GM19240 (cell line): ENCODE measurements around the gene PPRC1.
"Not testable (repeated sequence)": the region's sequence is repeated elsewhere in the genome, so short reads cannot be mapped to it uniquely, and the experiment has no call there.

ENCODE experiments used
- DNase-seq: peaks from one replicate; pipeline ENCODE4 v3.0.0; 2011; ENCODE audit warnings: low spot score; ENCODE audit not compliant: insufficient read length

Gene PPRC1

DNA sequence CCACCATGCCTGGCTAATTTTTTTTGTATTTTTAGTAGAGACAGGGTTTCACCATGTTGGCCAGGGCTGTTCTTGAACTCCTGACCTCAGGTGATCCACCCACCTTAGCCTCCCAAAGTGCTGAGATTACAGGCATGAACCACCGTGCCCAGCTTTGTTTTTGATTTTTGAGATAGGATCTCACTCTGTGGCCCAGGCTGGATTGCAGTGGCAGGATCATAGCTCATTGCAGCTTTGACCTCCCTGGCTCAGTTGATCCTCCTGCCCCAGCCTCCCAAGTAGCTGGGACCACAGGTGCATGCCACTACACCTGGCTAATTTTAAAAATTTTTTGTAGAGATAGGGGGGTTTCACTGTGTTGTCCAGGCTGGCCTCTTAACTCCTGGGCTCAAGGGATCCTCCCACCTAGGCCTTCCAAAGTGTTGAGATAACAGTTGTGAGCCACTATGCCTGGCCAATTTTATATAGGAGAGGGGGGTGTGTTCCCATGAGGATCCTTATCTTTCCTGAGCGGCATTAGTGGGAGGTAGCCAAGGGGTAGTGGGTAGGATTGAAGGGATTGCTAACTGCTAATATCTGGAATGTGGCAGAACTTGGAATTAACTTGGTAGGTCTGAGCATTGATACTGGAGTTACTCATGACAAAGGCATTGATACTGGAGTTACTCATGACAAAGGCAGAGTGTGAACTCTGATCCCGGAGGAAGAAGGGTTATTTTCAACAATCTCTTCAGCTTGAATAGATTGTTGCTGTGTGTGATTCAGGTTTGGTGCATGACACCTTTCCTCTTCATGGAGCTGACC is 18.3 kb downstream of the PPRC1 start:
- no peak for DNase-seq

DNA sequence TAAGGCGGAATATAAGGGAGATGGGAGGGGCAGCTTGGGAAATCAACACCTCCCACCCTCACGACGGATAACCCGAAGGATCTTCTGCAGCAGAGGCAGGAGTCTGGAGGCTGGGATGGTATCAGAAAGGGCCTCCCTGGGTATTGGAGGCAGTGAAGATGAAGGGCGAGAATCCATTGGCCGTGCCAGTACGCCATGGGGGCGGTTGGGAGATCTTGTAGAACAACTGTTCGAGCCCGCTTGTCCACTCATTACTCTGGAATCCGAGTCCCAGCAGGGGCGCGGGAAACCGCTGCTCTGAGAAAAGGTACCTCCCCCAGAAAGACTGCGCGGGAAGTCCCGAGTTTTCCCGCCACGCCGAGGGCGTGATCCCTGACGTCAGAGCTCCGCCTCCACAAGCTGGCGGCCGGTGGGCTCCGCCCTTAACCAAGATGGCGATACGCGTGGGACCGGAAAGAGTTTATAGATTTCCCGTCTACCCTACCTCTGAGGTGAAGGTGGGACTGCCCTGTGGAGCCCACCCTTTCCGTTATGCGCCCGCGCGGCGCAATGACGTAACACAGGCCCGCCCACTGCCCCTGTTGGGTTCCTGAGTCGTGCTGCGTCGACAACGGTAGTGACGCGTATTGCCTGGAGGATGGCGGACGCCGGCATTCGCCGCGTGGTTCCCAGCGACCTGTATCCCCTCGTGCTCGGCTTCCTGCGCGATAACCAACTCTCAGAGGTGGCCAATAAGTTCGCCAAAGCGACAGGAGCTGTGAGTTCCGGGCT is 19.1 kb downstream of the PPRC1 start, which contains the start of gene NOLC1:
NOLC1 (plus strand) TSS at position 616 of the 771 bp plus-strand sequence; CDS start at position 638, 22 bp downstream.
- DNase-seq = peak; percentile 97

DNA sequence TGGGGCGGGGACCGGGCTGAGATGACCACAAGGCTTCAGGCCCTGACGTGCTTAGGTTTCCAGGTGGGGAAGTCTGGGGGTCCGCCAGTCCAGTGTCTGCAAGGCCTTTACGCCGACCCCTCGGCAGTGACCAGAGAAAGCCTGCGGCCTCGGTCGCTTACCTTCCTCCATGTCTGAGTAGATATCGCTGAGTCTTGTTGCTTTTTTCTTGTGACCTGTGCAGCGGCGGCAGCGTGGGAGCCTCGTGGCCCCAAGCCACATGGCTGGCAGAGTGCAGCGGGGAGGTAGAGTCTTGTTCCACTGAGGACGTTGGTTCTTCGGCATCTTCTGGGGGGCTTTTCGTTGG is 19.7 kb downstream of the PPRC1 start:
- no peak for DNase-seq

DNA sequence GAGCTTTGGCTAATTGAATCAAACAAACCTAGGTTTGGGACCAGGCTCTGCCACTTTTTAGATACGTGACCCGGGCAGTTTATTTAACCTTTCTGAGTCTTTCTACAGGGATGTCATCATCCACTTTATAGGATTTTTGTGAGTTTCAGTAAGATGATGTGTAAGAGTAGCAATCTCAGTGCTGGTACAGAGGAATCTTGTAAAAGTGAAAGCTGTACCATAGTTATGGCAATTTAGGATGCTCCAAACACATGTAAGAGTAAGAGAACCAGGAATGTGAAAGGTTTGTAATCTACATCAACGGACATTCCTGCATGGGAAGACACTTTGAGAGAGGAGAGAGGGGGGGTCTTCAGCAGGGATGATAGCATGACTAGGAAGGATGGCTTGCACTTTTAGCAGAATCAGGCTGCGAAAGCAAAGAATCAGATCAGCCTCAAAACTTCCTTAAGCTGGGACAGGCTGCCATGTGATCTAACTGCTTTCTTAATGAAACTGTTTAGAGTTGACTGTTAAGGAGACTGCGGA is 20.3 kb downstream of the PPRC1 start:
- no peak for DNase-seq

DNA sequence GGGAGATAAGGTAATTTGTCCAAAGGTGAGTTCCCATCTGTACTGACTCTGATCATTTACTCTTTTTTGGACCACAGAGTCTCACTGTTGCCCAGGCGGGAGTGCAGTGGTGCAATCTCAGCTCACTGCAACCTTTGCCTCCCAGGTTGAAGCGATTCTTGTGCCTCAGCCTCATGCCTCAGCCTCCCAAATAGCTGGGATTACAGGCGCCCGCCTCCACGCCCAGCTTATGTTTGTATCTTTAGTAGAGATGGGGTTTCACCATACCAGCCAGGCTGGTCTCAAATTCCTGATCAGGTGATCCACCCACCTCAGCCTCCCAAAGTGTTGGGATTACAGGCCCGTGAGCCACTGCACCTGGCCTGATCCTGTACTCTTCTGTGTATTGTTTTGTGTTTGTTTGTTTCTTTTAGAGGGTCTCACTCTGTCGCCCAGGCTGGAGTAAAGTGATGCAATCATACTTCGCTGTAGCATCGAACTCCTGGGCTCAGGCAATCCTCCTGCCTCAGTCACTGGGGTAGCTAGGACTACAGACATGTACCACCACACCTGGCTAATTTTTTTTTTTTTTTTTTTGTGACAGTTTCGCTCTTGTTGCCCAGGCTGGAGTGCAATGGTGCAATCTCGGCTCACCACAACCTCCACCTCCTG is 21.8 kb downstream of the PPRC1 start:
- DNase-seq = no peak

DNA sequence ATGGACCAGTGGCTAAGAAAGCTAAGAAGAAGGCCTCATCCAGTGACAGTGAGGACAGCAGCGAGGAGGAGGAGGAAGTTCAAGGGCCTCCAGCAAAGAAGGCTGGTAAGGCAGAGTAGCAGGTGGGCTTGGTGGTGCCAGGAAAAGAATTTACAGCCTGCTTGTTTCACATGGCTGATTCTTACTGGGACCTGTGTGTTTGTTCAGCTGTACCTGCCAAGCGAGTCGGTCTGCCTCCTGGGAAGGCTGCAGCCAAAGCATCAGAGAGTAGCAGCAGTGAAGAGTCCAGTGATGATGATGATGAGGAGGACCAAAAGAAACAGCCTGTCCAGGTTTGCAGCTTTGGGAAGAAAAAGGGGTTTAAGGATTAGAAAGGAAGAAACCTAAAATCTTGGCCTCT is 24.4 kb downstream of the PPRC1 start:
- no peak for DNase-seq

DNA sequence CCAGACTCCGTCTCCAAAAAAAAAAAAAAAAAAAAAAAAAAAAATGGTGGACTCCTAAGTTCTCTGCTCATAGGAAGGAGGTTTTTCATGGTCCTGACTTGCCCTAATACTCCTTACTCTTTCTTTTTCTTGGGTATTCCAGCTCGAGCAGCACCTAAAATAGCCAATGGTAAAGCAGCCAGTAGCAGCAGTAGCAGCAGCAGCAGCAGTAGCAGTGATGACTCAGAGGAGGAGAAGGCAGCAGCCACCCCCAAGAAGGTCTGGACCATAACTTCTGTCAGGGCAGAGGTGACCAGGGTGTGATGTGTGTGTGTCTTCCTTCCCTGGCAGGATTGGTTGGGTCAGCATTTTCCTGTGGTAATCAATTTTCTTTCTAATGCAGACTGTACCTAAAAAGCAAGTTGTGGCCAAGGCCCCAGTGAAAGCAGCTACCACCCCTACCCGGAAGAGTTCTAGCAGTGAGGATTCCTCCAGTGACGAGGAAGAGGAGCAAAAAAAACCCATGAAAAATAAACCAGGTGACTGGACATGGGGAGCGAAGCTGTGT is 26.3 kb downstream of the PPRC1 start:
- no peak for DNase-seq

DNA sequence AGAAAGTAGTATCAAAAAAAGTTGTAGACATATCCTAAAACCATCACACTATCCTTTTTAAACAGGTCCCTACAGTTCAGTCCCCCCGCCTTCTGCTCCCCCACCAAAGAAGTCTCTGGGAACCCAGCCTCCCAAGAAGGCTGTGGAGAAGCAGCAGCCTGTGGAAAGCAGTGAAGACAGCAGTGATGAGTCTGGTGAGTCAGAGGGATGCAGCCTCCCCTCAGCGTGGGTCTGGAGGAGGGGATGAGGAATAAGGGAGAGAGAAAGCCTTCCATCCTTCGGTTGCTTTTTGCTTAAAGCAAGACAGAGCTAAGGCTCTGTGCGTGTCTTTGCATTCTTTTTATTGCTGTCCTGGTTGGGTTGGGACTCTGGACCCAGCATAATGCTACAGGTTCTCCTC is 27.0 kb downstream of the PPRC1 start:
- no peak for DNase-seq

DNA sequence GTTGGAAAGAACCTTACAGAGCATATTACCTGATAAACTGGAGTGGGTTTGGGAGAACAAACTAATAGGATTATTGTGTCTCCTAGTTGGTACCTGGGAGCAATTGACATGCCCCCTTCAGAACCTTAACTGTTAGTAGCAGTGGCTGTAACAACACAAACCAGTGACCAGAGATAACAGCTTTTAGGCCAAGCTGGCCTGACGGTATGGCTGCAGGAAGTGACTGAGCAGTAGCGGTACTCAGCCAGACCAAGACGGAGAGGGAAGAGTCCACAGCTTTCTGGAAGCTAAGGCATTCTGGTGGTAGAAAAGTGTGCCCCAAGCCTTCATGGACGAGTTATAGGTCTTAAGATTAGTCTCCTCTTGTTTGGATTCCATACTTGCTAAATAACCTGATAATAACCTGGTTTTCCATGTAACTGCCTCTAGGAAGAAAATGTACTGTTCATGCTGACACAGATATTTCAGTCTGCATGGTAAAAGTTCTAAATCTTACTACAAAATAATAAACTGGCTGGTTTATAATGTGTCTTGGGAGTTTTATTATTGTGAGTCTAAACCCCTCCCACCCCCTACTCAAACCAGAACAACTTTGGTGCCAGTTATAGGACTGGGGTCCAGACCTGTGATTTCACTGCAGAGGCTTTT is 30.6 kb downstream of the PPRC1 start:
- DNase-seq = no peak

DNA sequence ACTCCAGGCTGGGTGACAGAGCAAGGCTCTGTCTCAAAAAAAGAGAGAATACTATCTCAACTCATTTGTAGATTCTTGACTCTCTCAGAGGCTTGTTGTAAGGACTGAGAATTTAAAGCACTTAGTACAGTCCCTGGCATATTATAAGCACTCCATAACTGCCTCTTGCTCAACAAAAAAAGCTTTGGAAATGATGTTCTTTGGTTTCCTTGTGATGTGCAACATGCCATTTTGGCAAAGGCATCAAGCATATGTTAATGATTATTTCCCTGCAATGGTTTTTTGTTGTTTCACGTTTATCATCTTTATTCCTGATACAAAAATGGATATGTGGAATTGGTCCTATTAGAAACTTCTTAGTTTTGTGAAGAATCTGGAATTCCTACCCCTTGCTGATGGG is 35.0 kb downstream of the PPRC1 start:
- DNase-seq = no peak

DNA sequence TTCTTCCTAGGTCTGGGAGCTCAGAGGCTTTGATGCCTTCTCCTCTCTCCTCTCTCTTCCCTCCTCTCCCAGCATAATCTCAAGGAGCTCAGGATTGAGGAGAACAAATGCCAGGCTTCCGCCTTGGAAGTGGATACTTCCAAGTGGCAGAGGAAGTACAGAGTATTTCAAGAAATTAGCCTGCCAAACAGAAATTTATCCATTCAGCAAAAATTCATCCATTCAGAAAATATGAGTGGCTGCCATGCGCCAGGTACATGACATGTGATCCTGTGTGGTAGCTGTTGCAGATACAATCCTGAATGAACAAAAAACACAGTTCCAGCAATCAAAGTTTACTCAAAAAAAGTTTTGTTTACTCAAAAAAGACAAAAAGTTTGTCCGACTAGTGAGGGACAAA is 37.8 kb downstream of the PPRC1 start:
- no peak for DNase-seq

DNA sequence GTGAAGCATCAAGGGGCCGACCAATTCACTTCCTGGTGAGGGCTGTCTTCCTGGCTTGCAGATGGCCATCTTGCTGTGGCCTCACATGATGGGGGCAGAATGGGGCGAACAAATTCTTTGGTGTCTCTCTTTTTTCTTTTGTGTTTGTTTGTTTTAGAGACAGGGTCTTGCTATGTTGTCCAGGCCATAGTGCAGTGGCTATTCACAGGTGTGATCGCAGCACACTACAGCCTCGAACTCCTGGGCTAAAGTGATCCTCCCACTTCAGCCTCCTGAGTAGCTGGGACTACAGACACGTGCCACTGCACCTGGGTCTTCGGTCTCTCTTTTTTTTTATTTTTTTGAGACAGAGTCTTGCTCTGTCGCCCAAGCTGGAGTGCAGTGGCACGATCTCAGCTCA is 39.4 kb downstream of the PPRC1 start:
- no peak for DNase-seq

DNA sequence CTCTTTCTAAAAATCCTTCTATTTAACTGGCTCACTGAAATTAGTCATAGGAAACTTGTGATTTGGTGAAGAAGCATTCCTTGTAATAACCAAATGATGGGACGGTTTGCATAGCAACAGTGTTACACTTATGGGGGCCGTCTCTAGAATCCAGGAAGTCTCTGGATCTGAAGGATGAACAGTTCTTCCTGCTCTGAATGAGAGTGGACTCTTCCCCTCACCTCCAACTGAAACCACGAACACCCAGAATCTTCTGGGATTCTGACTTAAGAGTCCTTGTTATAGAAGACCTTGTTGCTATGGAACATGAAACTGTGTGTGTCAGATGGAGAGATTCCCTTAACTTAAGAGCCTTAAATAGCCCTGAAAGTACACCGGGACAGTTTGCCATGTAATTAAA is 42.6 kb downstream of the PPRC1 start:
- no peak for DNase-seq

DNA sequence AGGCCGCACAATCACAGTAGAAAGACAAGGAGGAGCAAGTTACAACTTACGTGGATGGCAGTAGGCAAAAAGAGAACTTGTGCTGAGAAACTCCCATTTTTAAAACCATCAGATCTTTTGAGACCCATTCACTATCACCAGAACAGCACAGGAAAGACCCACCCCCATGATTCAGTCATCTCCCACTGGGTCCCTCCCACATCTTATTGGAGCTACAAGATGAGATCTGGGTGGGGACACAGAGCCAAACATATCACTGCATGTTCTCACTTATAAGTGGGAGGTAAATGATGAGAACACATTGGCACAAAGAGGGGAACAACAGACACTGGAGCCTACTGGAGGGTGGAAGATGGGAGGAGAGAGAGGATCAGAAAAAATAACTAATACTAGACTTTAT is 51.8 kb downstream of the PPRC1 start:
- no peak for DNase-seq

DNA sequence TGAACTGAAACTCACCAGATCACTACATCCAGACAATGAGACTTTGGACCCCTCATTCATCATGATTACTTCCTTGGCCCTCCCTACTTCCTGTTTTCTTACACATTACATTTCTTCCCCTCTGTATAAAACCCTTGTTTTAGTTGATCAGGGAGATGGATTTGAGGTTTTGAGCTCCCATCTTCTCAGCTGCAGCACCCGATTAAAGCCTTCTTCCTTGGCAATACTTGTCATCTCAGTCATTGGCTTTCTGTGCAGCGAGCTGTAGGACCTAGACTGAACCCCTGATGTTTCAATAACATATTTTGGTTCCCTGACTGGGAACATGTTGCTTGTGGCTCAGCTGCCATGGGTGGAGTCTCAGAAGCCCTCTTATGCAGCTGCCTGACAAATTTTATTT is 52.4 kb downstream of the PPRC1 start:
- no peak for DNase-seq

DNA sequence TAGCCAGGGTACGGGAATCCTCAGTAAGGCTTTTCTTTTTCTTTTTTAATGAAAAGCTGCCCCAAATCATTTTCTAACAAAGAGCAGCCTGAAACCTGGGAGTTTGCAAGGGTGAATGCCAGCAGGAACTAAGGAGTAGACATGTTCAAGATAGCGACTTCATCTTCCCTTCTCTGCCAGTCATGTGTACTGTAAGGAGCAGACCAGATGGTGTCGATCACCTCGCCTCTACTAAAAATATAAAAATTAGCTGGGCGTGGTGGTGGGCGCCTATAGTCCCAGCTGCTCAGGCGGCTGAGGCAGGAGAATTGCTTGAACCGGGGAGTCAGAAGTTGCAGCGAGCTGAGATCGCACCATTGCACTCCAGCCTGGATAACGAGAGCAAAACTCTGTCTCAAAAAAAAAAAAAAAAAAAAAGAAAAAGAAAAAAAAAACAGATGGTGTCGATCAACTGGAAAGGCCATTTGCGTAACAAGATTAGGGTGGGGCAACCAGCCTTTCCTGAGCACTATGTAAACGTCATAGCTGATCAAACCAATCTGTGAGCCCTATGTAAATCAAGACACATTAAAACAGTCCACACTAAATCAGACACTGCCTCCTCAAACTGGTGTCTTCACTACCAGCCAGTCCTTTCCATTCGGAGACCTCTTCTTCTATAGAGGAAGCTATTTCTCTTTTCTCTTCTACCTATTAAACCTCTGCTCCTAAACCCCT is 53.1 kb downstream of the PPRC1 start:
- DNase-seq = no peak

DNA sequence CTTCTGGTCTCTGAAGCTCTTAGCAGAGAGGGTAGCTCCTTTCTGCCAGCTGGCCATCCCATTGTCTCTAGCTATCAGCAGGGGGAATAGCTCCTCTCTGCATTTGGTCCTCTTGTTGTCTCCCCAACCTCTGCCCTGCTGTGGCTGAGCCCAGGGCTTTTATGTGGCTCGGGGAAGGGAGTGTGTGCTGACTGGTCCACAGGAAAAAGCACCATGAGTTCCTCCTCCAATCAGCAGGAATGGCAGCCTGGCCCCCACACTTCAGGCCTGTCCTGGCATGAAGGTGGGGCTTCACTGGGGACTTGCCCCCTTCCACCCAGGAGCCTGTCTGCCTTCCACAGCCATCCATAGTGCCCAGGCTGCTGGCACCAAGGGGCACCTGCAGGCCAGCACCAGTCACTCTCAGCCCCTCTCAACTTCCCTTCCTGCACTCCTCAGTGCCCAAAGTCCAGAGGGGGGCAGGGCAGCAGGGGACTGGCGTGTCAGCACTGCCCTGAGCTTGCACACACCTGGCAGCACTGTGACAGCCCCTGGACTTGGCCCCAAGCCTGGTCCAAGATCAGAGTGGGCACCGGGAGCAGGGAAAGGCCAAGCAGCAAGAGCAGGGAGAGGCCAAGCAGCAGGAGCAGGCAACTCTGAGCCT is 55.6 kb downstream of the PPRC1 start:
- DNase-seq = no peak

DNA sequence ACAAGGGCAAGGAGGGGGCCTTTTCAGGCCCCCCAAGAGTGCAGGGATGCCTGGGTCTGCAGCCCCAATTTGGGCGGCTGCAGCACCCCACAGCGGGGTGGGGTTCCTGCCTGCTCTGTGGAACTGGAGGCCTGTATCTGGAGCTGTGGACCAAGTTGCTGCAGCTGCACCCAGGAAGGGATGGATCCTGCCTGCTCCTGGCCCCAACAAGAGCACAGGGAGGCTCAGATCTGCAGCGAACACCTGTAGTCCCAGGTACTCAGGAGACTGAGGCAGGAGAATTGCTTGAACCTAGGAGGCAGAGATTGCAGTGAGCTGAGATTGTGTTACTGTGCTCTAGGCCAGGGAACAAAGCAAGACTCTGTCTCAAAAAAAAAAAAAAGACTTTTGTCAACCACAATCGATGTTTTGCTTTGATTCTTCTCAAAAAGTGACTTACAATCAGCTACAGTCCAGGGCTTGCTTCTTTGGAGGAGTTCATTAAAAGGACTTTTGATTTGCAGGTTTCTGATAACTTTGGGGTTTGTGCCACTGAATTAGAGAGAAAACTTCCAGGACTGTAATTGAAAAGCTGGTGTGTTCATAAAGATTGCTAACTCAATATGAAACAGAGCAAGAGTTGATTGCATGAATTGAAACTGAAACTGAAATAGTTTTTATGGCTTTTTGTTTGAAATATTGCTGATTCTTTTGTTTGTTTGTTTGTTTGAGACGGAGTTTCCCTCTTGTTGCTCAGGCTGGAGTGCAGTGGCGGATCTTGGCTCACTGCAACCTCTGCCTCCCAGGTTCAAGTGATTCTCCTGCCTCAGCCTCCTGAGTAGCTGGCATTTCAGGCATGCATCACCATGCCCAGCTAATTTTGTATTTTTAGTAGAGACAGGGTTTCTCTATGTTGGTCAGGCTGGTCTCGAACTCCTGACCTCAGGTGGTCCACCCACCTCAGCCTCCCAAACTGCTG is 56.4 kb downstream of the PPRC1 start:
- DNase-seq = not testable (repeated sequence)

DNA sequence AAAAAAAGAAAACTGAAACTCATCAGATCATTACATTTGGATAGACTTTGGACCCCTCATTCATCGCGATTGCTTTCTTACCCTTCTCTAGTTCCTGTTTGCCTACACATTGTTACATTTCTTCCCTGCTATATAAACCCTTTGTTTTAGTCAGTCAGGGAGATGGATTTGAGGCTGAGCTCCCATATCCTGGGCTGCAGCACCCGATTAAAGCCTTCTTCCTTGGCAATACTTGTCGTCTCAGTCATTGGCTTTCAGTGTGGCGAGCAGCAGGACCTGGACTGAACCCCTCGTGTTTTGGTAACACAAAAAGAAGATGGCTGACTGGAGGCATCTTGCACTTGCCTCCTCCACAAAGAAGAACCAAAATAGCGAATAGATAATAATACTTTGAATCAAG is 59.1 kb downstream of the PPRC1 start:
- no peak for DNase-seq
